HG02973 (cell line): Measurements from ENCODE around the gene ADAP1.
"Not testable (repeated sequence)": the region's sequence is repeated elsewhere in the genome, so short reads cannot be mapped to it uniquely, and the experiment has no call there.

ENCODE experiments used
- ATAC-seq: cut with Tn5 transposase; IDR thresholded peaks from one replicate; pipeline ENCODE4 v1.9.1; 2021; ENCODE audit warnings: moderate library complexity; ENCODE audit not compliant: unreplicated experiment

Gene ADAP1

GRCh38 chr7:960269-960871 is 5.9 kb upstream of the ADAP1 start:
- no peak for ATAC-seq

- ATAC-seq = not testable (repeated sequence)
These were observed 5.3 kb upstream of the ADAP1 start for GRCh38 chr7:959740-960139.

DNA sequence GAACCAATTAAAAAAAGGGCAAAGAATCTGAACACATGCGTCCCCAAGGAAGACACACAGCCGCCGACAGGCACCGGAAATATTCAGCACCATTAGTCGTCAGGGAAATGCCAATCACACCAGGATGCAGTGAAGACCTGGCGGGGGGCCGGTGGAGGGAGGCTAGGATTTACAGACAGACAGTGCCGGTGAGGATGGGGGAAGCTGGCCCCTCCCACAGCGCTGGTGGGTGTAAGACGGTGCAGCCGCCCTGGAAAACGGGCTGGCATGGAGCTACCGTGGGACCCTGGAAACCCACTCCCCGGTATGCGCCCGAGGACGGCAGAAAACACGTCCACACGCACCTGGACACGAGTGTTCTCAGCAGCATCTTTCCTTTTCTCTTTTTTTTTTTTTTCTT is 4.8 kb upstream of the ADAP1 start:
- no peak for ATAC-seq

GRCh38 chr7:958221-959200 is 4.0 kb upstream of the ADAP1 start:
- no peak for ATAC-seq

- no peak for ATAC-seq
These were observed 3.1 kb upstream of the ADAP1 start for GRCh38 chr7:957418-958220.

GRCh38 chr7:956031-956430 is 1.6 kb upstream of the ADAP1 start:
- no peak for ATAC-seq

- no peak for ATAC-seq
These were observed 743 bp downstream of the ADAP1 start for GRCh38 chr7:953547-954327.

DNA sequence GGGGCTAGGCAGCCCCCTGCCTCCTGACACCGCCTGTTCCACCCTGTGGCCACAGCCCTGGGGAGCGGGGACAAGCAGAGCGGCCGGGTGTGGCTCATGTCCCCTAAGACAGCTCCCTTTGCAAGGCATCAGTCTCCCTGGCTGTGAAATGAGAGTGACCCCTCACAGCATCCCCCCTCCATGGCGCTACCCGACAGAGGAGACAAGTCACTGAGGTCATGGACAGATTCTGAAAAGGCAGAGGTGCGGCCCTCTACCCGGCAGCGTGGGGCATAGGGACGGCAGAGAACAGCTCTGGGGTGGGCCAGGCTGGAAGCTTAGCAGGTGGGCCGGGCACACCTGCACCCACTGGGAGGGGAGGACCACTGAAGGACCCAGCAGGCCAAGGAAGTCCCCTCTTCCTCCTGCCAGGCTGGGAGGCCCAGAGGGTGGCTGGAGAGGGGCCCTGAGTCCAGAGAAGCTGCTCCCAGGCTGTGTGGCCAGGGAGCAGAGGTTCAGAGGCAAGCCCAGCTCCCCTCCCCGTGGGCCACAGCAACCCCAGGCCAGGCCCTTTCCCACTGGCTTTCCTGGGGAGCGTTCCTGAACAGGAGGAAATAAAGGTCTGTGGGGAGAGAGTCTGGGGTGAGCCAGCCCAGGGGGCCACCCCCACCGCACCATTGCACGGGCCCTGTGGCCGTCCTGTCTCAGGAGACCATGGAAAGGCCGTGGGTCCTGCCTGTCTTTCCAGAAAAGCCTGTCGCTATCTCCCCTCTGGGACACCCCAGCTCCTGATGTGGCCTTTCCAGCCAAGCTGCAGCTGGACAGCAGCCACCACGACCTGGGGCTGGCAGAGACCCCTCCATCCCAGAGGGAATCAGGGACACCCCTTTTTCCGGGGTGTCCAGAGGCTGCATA is 1.7 kb downstream of the ADAP1 start:
- ATAC-seq = no peak

GRCh38 chr7:951881-952547 is 2.5 kb downstream of the ADAP1 start:
- ATAC-seq = no peak

- ATAC-seq = no peak
These were observed 5.2 kb downstream of the ADAP1 start for GRCh38 chr7:949021-949934.

DNA sequence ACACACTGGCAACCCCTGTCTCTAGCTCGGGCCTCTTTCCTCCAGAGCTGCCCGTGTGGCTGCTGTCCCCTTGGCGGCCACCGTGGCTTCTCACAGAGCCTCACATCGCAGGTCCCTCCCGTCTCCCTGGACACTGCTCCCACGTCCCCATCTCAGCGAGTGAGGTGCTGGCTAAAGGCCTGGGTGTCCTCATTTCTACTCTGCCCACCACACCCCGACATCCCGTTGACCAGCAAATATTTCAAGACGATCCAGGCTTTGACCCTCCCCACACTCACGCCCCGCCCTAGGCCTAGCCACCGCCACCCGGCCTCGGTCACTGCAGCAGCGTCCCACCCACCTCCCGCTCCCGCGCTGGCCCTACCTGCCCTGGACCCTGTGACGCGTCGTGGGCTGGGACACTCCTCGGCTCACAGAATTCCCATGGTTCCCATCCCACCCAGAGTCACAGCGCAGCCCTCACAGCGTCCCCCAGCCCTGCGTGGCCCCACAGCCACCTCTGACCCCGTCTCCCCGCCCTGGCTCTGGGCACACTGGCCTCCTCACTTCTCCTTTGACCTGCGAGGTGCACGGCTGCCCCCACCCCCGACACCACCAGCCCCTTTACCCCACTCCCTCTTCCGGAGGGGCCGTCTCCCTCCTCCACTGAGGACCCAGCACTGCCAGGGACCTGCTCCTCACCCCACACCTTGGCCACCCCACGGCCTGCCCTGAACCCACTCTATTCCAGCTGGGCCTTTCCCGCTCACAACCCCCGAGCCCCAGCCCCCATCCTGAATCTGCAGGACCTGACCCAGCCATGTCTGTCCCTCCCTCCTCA is 6.9 kb downstream of the ADAP1 start:
- ATAC-seq = no peak

DNA sequence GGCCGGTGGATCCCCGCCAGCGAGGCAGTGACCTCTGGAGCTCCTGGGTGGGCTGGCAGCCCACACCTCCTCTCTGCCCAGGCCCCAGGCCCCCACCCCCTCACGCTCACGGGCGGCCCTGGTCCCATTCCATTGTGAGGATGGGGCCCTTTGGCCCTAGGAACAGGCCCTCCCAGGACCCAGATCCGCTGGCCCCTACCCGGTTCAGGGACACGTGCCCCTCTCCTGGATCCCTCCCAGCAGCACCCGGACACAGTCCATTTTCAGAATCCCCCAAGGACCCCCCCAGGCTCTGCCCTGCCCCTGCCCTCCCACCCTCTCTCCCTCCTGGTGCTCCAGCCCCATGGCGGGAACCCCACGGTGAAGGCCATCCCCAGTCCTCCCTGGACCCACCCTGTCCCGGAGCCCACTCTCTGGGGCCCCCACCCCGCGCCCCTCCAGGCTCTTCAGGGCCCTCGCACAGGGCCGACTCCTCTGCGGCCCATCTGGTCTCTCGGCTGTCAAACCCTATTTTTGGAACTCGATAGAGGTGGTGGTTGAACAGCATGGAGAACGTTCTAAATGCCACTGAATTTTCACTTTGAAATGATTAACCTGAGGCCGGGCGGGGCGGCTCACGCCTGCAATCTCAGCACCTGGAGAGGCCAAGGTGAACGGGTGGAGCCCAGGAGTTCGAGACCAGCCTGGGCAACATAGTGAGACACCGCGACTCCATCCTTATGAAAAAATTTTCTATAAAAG is 8.1 kb downstream of the ADAP1 start:
- no peak for ATAC-seq

DNA sequence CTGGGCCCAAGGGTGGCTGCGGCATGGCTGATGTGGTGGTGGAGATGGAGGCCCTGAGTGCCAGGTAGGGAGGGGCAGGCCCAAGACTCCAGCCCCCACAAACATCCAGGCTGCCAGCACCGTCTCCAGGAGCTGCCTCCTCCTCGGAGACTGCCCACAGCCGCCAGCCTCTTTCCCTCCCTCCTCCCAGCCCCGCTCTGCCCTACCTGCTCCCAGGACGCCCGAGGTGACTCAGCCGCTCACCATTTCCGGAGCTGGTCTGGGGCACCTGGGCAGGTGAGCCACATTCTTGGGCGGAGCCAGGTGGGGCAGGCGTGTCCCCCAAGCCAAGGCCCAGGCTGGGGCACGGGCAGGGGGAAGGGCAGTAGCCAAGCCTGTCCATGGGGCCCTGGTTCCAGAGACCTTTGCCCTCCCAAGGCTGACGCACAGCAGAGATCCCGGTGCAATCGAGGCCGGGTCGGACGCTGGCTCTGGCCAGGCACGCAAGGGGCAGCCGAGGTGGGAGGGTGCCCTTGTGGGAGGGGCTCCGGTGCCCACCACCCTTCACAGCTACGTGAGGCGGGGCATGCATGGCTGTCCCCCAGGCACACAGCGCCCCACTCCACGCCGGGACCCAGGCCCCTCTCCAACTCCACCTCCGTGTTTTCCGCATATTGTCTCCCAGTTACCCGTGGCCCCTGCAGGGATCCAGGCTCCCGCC is 8.8 kb downstream of the ADAP1 start:
- no peak for ATAC-seq

DNA sequence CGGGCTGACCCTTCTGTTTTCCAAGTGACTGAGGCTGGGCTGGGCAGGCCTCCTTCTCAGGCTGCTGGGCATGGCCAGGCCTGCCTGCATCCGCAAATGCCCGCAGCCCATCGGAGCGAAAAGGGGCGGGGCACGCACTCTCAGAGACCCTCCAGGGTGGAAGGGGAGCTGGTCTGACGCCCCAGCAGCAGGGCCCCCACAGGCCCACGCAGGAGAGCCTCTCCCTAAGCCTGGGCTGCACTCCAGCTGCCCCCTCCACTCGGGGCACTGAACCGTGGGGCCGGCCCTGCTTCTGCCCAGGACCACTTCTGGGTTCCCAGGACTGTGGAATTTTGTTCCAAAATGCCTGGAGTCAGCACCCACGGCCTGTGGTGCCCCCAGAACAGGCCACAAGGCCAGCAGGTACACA is 9.3 kb downstream of the ADAP1 start:
- no peak for ATAC-seq

DNA sequence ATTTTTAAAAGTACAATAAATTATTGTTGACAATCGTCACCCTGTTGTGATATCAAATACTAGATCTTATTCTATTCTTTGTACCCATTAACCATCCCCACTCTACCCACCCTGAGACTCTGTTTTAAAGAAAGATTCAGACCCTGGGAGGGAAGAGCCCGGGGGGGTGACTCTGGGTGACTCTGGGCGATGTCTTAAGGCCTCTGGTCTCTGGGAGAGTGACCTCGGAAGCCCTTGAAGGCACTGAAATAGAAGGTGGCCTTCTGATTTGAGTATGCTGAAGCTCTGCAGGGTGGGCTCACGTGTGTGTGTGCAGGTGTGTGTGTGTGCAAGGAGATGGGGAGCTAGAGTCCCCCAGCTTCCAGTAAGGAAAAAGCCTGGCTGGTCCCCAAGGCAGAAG is 9.7 kb downstream of the ADAP1 start:
- no peak for ATAC-seq

- ATAC-seq = not testable (repeated sequence)
These were observed 10.7 kb downstream of the ADAP1 start for GRCh38 chr7:943793-944192.
